DND-41 (cell line): ENCODE results near the gene ACBD6.

Experiments used
- ATAC-seq: fragments of 200-7000 bp; cut with Tn5 transposase; 3 replicates; pipeline ENCODE4 v1.9.1; 2021; ENCODE audit warnings: low read depth; ENCODE audit not compliant: insufficient read depth
- DNase-seq: peaks from one replicate; pipeline ENCODE4 v3.0.0-alpha.2; 2020
- H2AFZ ChIP-seq: 2 replicates; pipeline ENCODE4 v1.6.0; 2012; ENCODE audit warnings: low read depth, low read length
- H3K27ac ChIP-seq: 2 replicates; pipeline ENCODE4 v1.5.1; 2012; ENCODE audit warnings: low read length, inconsistent platforms
- H3K27me3 ChIP-seq: fragments of 200-600 bp; sonication (generic); 2 replicates; pipeline ENCODE4 v1.6.0; 2012; ENCODE audit warnings: low read length, mild to moderate bottlenecking, inconsistent platforms; ENCODE audit not compliant: insufficient read depth, poor library complexity
- H3K36me3 ChIP-seq: 2 replicates; pipeline ENCODE4 v1.5.1; 2012; ENCODE audit warnings: low read length, inconsistent platforms; ENCODE audit not compliant: insufficient read depth
- H3K4me1 ChIP-seq: 2 replicates; pipeline ENCODE4 v1.5.1; 2012; ENCODE audit warnings: mild to moderate bottlenecking, low read length; ENCODE audit not compliant: insufficient read depth
- H3K4me2 ChIP-seq: 2 replicates; pipeline ENCODE4 v1.6.0; 2012; ENCODE audit warnings: mild to moderate bottlenecking, moderate library complexity, low read length, inconsistent platforms; ENCODE audit not compliant: insufficient read depth
- H3K4me3 ChIP-seq, 2 experiments: fragments of 200-600 bp in 1 of 2; shearing (Covaris generic) in 1 of 2; 2 replicates each; pipeline ENCODE4 v1.5.1; 2012 to 2016; ENCODE audit warnings: inconsistent platforms in 2 of 2, low read length in 2 of 2, mild to moderate bottlenecking in 2 of 2, low read depth in 1 of 2, moderate library complexity in 1 of 2
- H3K79me2 ChIP-seq: 2 replicates; pipeline ENCODE4 v1.6.0; 2012; ENCODE audit warnings: low read length, inconsistent platforms; ENCODE audit not compliant: insufficient read depth
- H3K9ac ChIP-seq: 2 replicates; pipeline ENCODE4 v1.6.0; 2012; ENCODE audit warnings: low read depth, mild to moderate bottlenecking, inconsistent platforms, low read length, moderate library complexity
- H3K9me3 ChIP-seq: 2 replicates; pipeline ENCODE4 v1.5.1; 2012; ENCODE audit warnings: low read length, moderate library complexity, mild to moderate bottlenecking, inconsistent platforms; ENCODE audit not compliant: insufficient read depth, severe bottlenecking
- H4K20me1 ChIP-seq: 2 replicates; pipeline ENCODE4 v1.6.0; 2012; ENCODE audit warnings: low read length; ENCODE audit not compliant: insufficient read depth
- EZH2 ChIP-seq: IDR thresholded peaks from 3 replicates; pipeline ENCODE4 v1.6.1; 2012; ENCODE audit warnings: borderline replicate concordance, low read depth, mild to moderate bottlenecking, moderate library complexity, low read length, inconsistent platforms; ENCODE audit not compliant: severe bottlenecking
- TF ChIP-seq, protein P1 (sequence below): IDR thresholded peaks from 2 replicates; pipeline ENCODE4 v1.5.1; 2012; ENCODE audit warnings: borderline replicate concordance, low read length, moderate library complexity, mild to moderate bottlenecking; ENCODE audit not compliant: poor library complexity, severe bottlenecking; ENCODE audit errors: extremely low read depth

The ACBD6 gene

DNA sequence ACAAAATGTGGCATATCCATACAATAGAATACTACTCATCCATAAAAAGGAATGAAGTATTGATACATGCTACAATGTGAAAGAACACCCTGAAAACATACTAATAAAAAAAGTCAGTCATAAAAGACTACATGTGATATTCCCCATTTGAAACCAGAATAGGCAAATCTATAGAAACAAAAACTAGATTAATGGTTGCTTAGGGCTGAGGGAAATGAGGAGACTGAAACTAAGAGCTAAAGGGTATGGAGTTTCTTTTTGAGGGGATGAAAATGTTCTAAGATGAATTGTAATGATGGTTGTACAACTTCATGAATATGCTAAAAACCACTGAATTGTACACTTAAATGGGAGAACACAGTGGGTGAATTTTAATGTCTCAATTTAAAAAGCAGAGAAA lies 50.9 kb downstream of the ACBD6 start:
- TF ChIP-seq EZH2: no peak
- TF ChIP-seq, protein P1, sequence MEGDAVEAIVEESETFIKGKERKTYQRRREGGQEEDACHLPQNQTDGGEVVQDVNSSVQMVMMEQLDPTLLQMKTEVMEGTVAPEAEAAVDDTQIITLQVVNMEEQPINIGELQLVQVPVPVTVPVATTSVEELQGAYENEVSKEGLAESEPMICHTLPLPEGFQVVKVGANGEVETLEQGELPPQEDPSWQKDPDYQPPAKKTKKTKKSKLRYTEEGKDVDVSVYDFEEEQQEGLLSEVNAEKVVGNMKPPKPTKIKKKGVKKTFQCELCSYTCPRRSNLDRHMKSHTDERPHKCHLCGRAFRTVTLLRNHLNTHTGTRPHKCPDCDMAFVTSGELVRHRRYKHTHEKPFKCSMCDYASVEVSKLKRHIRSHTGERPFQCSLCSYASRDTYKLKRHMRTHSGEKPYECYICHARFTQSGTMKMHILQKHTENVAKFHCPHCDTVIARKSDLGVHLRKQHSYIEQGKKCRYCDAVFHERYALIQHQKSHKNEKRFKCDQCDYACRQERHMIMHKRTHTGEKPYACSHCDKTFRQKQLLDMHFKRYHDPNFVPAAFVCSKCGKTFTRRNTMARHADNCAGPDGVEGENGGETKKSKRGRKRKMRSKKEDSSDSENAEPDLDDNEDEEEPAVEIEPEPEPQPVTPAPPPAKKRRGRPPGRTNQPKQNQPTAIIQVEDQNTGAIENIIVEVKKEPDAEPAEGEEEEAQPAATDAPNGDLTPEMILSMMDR: no peak
- Histone ChIP-seq H3K79me2 (peaks cover 26% of the 10 kb centered on the region), H3K27ac (no peak overlapping the region), H2AFZ (no peak overlapping the region), H3K9me3 (peaks cover 2% of the 10 kb centered on the region), H3K36me3 (peaks cover 6% of the 10 kb centered on the region; the same call in 1 of the 2 replicates), H3K27me3 (no peaks in the 10 kb centered on the region), H3K4me1 (no peaks in the 10 kb centered on the region), H3K9ac (no peak overlapping the region), H4K20me1 (no peaks in the 10 kb centered on the region), H3K4me2 (no peak overlapping the region), H3K4me3 (no peak overlapping the region)
- DNase-seq (no peak), ATAC-seq (no peak)

- no peaks in the 10 kb centered on the region for H3K9me3 ChIP-seq
- H2AFZ ChIP-seq: no peak overlapping the region
- no peak overlapping the region for H3K9ac ChIP-seq
- ATAC-seq: no peak
- peaks cover 13% of the 10 kb centered on the region for H3K79me2 ChIP-seq
- H4K20me1 ChIP-seq: no peaks in the 10 kb centered on the region
- DNase-seq: no peak
- no peaks in the 10 kb centered on the region for H3K4me1 ChIP-seq
- no peak for TF ChIP-seq EZH2
- TF ChIP-seq, protein P1: no peak
- H3K4me2 ChIP-seq: no peak overlapping the region
- H3K4me3 ChIP-seq: no peak overlapping the region
- no peaks in the 10 kb centered on the region for H3K27me3 ChIP-seq
- H3K27ac ChIP-seq: no peak overlapping the region
- no peaks in the 10 kb centered on the region for H3K36me3 ChIP-seq
Observed at GRCh38 chr1:180444522-180444921, 57.9 kb downstream of the ACBD6 start.

GRCh38 chr1:180440335-180440734 lies 62.0 kb downstream of the ACBD6 start:
- no peak for DNase-seq
- Histone ChIP-seq H3K27ac (no peak overlapping the region), H3K27me3 (no peaks in the 10 kb centered on the region), H3K9me3 (no peaks in the 10 kb centered on the region), H3K36me3 (peaks cover 5% of the 10 kb centered on the region; the same call in 1 of the 2 replicates), H3K4me1 (no peaks in the 10 kb centered on the region), H3K9ac (no peak overlapping the region), H3K4me2 (no peak overlapping the region), H3K79me2 (peaks cover 5% of the 10 kb centered on the region), H3K4me3 (no peak overlapping the region), H4K20me1 (no peaks in the 10 kb centered on the region), H2AFZ (no peak overlapping the region)
- ATAC-seq: no peak
- TF ChIP-seq, protein P1: no peak
- no peak for TF ChIP-seq EZH2

DNA sequence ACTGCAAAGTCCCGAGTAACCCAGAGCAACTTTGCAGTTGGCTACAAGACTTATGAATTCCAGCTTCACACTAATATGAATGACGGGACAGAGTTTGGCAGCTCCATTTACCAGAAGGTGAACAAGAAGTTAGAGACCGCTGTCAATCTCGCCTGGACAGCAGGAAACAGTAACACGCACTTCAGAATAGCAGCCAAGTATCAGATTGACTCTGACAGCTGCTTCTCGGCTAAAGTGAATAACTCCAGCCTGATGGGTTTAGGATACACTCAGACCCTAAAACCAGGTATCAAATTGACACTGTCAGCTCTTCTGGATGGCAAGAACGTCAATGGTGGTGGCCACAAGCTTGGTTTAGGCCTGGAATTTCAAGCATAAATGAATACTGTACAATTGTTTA lies 66.8 kb downstream of the ACBD6 start:
- H3K79me2 ChIP-seq: peaks cover 40% of the 10 kb centered on the region
- no peak for DNase-seq
- H2AFZ ChIP-seq: no peak overlapping the region
- H3K36me3 ChIP-seq: peaks cover 5% of the 10 kb centered on the region; the same call in 1 of the 2 replicates
- H3K27ac ChIP-seq: no peak overlapping the region
- no peak overlapping the region for H3K4me3 ChIP-seq
- TF ChIP-seq, protein P1: no peak
- no peak for TF ChIP-seq EZH2
- H3K9me3 ChIP-seq: no peaks in the 10 kb centered on the region
- H3K27me3 ChIP-seq: no peaks in the 10 kb centered on the region
- no peak for ATAC-seq
- no peak overlapping the region for H3K9ac ChIP-seq
- peaks cover 3% of the 10 kb centered on the region; the same call in 1 of the 2 replicates for H4K20me1 ChIP-seq
- H3K4me2 ChIP-seq: no peak overlapping the region
- no peaks in the 10 kb centered on the region for H3K4me1 ChIP-seq
